NCI-H1105 treated with DMSO at 0.1 percent for 48 hours (cell line): ENCODE data around the gene L3MBTL2.

ENCODE experiments used
- DNase-seq: peaks from one replicate; lab custom pipeline; 2025; lab: John Stamatoyannopoulos, UW

Gene L3MBTL2

GRCh38 chr22:41273128-41273527, 68.0 kb downstream of the L3MBTL2 start:
- no peak for DNase-seq

- no peak for DNase-seq
Measured at GRCh38 chr22:41274856-41275255, 69.7 kb downstream of the L3MBTL2 start.

GRCh38 chr22:41280065-41280464, 75.0 kb downstream of the L3MBTL2 start:
- peak; percentile 74 for DNase-seq

- DNase-seq: no peak
Measured at GRCh38 chr22:41280854-41281253, 75.7 kb downstream of the L3MBTL2 start.
